GM19328 (cell line): ENCODE data around the gene HARS1.
A peak's percentile ranks its signal among the peaks of the same experiment; 100 is the strongest.
"Not testable (repeated sequence)": the region's sequence is repeated elsewhere in the genome, so short reads cannot be mapped to it uniquely, and the experiment has no call there.

Source experiments
- ATAC-seq: cut with Tn5 transposase; IDR thresholded peaks from one replicate; pipeline ENCODE4 v1.9.1; 2021; ENCODE audit warnings: mild to moderate bottlenecking, moderate library complexity; ENCODE audit not compliant: unreplicated experiment

HARS1 gene, protein sequence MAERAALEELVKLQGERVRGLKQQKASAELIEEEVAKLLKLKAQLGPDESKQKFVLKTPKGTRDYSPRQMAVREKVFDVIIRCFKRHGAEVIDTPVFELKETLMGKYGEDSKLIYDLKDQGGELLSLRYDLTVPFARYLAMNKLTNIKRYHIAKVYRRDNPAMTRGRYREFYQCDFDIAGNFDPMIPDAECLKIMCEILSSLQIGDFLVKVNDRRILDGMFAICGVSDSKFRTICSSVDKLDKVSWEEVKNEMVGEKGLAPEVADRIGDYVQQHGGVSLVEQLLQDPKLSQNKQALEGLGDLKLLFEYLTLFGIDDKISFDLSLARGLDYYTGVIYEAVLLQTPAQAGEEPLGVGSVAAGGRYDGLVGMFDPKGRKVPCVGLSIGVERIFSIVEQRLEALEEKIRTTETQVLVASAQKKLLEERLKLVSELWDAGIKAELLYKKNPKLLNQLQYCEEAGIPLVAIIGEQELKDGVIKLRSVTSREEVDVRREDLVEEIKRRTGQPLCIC

DNA sequence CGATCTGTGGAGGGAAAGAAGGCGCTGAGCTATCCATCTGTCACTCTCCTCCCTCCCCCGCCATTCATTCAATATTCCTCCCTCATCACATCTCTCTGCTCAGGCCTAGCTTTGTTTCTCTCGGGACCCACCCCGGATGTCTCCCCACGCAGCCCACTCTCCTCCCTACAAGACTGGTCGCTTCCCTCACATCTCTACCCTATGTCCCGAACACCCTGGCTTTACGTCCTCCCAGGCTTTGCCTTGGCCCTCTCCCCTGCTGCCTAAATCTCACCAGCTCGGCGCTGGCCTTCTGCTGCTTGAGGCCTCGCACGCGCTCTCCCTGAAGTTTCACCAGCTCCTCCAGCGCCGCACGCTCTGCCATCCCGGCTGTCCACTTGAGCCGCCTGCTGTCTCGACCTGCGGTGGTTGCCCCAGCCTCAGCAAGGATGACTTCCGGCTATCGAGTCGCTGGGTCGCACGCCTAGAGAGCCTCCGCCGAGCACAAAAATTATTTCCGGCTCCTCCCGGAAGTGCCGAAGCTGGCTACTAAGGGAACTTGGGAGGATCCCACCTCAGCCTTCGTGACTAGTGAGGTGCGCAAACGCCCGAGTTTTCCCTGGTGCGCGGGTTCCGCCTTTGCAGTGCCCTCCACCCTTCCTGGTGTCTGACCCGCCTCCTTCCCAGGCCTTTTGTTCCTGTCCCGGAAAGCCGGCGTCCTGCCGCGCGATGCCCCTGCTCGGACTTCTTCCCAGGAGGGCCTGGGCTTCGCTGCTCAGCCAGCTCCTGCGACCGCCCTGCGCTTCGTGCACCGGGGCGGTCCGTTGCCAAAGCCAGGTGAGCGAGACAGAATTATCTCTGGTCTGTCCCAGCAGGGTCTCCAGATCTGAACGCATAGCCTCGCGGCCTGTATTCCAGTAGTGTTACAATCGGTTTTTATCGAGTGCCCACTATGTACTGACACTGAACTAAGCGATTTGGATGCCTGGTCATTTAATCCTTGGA lies at the start of gene HARS1, which contains the start of gene HARS2:
TSS of gene HARS1 (minus strand) at position 430 of the 984 bp plus-strand sequence. CDS start at position 364, 66 bp downstream.
TSS of gene HARS2 (plus strand) at position 515 of the 984 bp plus-strand sequence. CDS start at position 709, 194 bp downstream.
- ATAC-seq: peak; percentile 98

- ATAC-seq: no peak
These were observed 46.3 kb upstream of the HARS1 start for GRCh38 chr5:140737486-140737885.

- no peak for ATAC-seq
These were observed 43.2 kb upstream of the HARS1 start for GRCh38 chr5:140734354-140734753.

DNA sequence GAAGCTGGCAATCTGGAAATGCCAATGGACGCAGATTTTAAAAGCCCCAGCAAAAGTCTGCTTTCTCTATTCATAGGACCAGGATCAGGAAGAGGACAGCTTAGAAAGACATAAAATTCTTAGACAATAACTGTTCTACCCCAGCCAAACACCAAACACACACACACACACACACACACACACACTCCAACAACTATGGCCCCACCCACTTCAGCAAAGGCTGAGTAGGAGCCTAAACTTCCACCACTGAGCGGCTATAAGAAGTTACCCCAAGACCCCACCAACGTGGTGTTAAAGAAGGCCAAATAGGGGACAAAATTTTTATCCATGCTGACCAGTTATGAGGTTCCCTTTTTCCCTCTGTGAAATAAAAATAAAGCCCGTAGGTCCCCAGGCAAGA lies 41.9 kb upstream of the HARS1 start:
- ATAC-seq: no peak

DNA sequence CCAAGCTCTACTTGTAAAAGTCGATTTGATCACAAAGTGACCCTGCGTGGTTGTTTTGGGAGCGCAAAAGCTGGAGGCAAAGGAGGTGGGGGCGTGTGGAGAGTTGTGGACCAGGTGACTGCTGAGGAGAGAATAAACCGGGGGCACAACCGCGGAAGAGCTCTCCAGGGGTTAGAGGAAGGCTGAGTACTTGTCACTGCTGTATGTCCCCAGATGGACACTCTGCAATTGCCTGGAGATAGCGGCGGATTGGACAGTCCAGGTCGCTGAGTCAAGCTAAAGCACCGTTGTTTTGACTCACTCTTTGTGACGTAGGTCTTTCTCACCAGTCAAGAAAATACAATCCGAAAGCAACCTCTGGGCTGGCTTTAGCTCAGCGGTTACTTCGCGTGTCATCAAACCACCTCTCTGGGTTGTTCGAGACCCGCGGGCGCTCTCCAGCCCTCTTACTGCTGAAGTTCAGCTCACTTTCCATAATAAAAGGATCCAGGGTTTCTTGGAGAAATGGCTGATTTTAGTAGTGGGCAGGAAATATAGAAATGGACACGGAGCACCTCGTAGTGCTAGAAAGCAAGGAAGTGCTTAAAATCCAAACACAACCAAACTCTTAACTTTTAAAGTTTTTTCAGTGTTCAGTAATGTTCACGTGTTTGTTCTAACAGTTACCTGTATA lies 34.8 kb upstream of the HARS1 start:
- ATAC-seq: peak; percentile 60

DNA sequence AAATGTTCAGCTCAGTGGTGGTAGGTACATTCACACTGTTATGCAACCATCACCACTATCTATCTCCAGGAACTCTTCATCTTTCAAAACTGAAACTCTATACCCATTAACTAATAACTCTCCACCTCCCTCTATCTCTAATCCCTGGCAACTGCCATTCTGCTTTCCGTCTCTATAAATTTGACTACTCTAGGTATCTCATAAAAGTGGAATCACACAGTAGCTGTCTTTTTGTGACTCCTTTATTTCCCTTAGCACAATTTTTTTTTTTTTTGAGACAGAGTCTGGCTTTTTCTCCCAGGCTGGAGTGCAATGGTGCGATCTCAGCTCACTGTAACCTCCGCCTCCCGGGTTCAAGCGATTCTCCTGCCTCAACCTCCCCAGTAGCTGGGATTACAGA lies 30.2 kb upstream of the HARS1 start:
- not testable (repeated sequence) for ATAC-seq

DNA sequence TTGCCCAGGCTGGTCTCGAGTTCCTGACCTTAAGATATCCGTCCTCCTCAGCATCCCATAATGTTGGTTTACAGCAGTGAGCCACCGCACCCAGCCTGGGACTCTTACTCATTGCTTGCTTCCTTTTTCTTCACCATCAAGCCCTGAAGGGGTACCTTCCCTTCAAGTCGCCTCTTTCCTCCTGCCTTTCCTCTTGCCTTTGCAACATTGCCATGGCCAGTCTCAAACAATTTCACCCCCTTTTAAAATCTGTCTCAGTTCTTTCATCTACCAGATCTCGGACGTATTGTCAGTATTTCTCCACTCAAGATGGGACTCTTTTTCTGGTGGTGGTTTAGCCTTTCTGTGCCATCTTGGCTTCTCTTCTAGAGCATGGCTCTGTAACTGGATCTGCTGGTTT lies 29.6 kb upstream of the HARS1 start:
- not testable (repeated sequence) for ATAC-seq

- no peak for ATAC-seq
These were observed 27.1 kb upstream of the HARS1 start for GRCh38 chr5:140718266-140718592.

- not testable (repeated sequence) for ATAC-seq
These were observed 25.1 kb upstream of the HARS1 start for GRCh38 chr5:140716238-140716637.

GRCh38 chr5:140713562-140714094 lies 22.5 kb upstream of the HARS1 start:
- no peak for ATAC-seq

GRCh38 chr5:140711794-140712193 lies 20.6 kb upstream of the HARS1 start:
- ATAC-seq: no peak

DNA sequence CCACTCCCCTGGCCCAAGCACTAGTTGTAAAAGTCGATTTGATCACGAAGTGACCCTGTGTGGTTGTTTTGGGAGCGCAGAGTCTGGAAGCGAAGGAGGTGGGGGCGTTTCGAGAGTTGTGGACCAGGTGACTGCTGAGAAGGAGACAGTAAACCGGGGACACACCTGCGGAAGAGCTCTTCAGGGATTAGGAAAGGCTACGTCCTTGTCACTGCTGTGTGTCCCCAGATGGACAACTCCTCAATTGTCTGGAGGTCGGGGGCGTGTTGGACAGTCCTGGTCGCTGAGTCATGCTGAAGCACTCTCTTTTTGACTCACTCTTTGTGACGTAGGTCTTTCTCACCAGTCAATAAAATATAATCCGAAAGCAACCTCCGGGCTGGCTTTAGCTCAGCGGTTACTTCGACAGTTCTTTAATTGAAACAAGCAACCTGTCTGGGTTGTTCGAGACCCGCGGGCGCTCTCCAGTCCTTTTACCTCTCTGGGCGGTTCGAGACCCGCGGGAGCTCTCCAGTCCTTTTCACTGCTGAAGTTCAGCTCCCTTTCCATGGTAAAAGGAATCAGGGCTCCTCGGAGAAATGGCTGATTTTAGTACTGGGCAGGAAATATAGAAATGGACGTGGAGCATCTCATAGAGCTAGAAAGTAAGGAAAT lies 19.9 kb upstream of the HARS1 start:
- ATAC-seq: peak; percentile 86

- not testable (repeated sequence) for ATAC-seq
These were observed 17.6 kb upstream of the HARS1 start for GRCh38 chr5:140708787-140709186.

- ATAC-seq: no peak
These were observed 16.6 kb upstream of the HARS1 start for GRCh38 chr5:140707812-140708211.

- peak; percentile 93 for ATAC-seq
These were observed 9.3 kb upstream of the HARS1 start, which contains the start of gene ZMAT2 for GRCh38 chr5:140700177-140701144. TSS of gene ZMAT2 (plus strand) at chr5:140700447. CDS start at chr5:140700461, 14 bp downstream.

DNA sequence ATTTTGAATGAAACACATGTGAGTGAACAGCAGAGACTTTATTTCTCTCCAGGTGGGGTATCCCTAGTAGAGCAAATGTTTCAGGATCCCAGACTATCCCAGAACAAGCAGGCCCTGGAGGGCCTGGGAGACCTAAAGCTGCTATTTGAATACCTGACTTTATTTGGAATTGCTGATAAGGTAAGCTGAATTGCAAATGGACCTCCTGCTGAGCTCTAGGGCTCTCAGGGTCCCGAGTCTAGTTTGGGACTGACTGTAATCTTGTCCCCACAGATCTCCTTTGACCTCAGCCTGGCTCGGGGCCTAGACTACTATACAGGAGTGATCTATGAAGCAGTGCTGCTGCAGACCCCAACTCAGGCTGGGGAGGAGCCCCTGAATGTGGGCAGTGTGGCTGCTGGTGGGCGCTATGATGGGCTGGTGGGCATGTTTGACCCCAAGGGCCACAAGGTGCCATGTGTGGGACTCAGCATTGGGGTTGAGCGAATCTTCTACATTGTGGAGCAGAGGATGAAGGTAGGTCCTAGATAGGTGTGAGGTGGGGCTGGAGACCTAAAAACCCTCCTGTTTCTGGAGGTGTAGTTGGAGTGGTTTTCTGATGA lies 5.8 kb upstream of the HARS1 start:
- ATAC-seq: no peak

- ATAC-seq: no peak
These were observed 3.1 kb upstream of the HARS1 start for GRCh38 chr5:140694276-140694675.

DNA sequence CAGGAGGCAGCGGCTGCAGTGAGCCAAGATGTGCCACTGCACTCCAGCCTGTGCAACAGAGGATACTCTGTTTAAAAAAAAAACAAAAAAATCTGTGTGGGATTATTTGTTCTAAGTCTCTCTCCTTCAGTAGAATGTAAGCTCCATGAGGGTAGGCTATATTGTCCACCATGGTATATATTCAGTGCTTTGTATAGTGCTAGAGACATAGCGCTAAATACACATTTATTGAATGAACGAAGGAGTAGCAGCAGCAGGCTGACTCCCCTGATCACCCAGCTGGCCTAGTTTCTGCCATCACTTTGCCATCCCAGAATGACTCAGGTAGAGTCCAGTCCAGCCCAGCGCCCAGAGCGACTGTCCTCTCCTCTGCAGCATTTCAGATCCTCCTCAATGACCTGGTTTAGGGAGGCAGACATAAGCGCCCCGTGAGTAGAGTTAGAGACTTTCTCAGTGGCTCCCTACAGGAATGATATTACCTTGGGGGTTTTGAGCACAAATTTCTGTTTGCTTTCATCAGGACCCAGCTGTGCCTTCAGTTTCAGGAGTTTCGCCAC lies 716 bp downstream of the HARS1 start:
- ATAC-seq: no peak
